Neural progenitor cell (in vitro differentiated cells): ENCODE measurements around the gene HPRT1.

ENCODE experiments used
- EZH2 ChIP-seq: fragments of 200-600 bp; sonication (generic); IDR thresholded peaks from 2 replicates; pipeline ENCODE4 v1.6.1; 2017; ENCODE audit warnings: antibody characterized with exemption, mild to moderate bottlenecking, moderate library complexity
- EZH2phosphoT487 ChIP-seq: fragments of 200-600 bp; sonication (generic); IDR thresholded peaks from 2 replicates; pipeline ENCODE4 v1.6.1; 2017; ENCODE audit warnings: antibody characterized with exemption
- TF ChIP-seq, protein P1 (sequence below): fragments of 200-600 bp; sonication (generic); IDR thresholded peaks from 2 replicates; pipeline ENCODE4 v1.5.1; 2017; ENCODE audit warnings: antibody characterized with exemption, mild to moderate bottlenecking

GRCh38 chrX:134472041-134472440, 12.1 kb downstream of the HPRT1 start:
- TF ChIP-seq, protein P1, sequence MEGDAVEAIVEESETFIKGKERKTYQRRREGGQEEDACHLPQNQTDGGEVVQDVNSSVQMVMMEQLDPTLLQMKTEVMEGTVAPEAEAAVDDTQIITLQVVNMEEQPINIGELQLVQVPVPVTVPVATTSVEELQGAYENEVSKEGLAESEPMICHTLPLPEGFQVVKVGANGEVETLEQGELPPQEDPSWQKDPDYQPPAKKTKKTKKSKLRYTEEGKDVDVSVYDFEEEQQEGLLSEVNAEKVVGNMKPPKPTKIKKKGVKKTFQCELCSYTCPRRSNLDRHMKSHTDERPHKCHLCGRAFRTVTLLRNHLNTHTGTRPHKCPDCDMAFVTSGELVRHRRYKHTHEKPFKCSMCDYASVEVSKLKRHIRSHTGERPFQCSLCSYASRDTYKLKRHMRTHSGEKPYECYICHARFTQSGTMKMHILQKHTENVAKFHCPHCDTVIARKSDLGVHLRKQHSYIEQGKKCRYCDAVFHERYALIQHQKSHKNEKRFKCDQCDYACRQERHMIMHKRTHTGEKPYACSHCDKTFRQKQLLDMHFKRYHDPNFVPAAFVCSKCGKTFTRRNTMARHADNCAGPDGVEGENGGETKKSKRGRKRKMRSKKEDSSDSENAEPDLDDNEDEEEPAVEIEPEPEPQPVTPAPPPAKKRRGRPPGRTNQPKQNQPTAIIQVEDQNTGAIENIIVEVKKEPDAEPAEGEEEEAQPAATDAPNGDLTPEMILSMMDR: no peak
- no peak for TF ChIP-seq EZH2
- TF ChIP-seq EZH2phosphoT487: no peak
